Left colon (tissue), 2 donors: Measurements from ENCODE around the gene DRD1. TPM values are rescaled to one million over a fixed set of nuclear protein-coding genes. Genes with fewer than 3 reads are reported as not detected.
"Not testable (repeated sequence)": the region's sequence is repeated elsewhere in the genome, so short reads cannot be mapped to it uniquely, and the experiment has no call there.

Source experiments
- ATAC-seq: fragments of 200-7000 bp; cut with Tn5 transposase; one replicate; pipeline ENCODE4 v1.9.1; 2020; ENCODE audit warnings: mild to moderate bottlenecking, moderate library complexity
- DNase-seq, 2 donors: peaks; one replicate each; pipeline ENCODE4 v3.0.0-alpha.2; 2020
- intact Hi-C, 2 donors: fragments of 100-400 bp; cut with DNase I in 1 of 2; cut with micrococcal nuclease in 1 of 2; formaldehyde crosslinking; loops; one replicate each; pipeline versions ENCODE4 v1.11.2 to v1.14.0; 2022; cut with DNase I, micrococcal nuclease
- total RNA-seq, 2 donors: library from RNA; stranded (reverse); fragmentation: NEBNext Ultra II Directional; extraction: Animal tissue kit (Norgen Biotek cat#: 25700); gene quantifications; one replicate each; pipeline ENCODE4 v1.2.1, GENCODE V29; 2021
- donor health status: DM: no; HTN: no; CAD: no.
- donor health status: DM: yes; HTN: yes; CAD: no.

DRD1 gene
- total RNA-seq, 2 donors from 2014 or later: 0.09 to 0.17 TPM

- intact Hi-C loops: no loop called here
- DNase-seq (no peak), ATAC-seq (no peak)
These were observed 26.8 kb upstream of the DRD1 start for GRCh38 chr5:175470781-175471180.

- intact Hi-C loops: no loop called here
- ATAC-seq: no peak
- no peak for DNase-seq
These were observed 25.9 kb upstream of the DRD1 start for GRCh38 chr5:175469916-175470315.

GRCh38 chr5:175468892-175469291 is 24.9 kb upstream of the DRD1 start:
- ATAC-seq: no peak

GRCh38 chr5:175467983-175468690 is 24.2 kb upstream of the DRD1 start:
- intact Hi-C loops: no loop called here
- no peak for ATAC-seq
- no peak for DNase-seq

More at GRCh38 chr5:175468892-175469291, 24.9 kb upstream of the DRD1 start:
- intact Hi-C loops: no loop called here
- no peak for DNase-seq

GRCh38 chr5:175466700-175467318 is 22.8 kb upstream of the DRD1 start:
- intact Hi-C loops: no loop called here
- DNase-seq (no peak), ATAC-seq (no peak)

- ATAC-seq (no peak), DNase-seq (no peak)
- intact Hi-C loops: no loop called here
These were observed 21.3 kb upstream of the DRD1 start for GRCh38 chr5:175465282-175465681.

GRCh38 chr5:175464942-175465233 is 20.9 kb upstream of the DRD1 start:
- intact Hi-C loops: no loop called here
- no peak for DNase-seq
- ATAC-seq: peak; percentile 11

GRCh38 chr5:175464074-175464941 is 20.3 kb upstream of the DRD1 start:
- peak in 1 of 2 donors; percentile 56 for DNase-seq
- intact Hi-C loops: no loop called here
- ATAC-seq: peak; percentile 95

- intact Hi-C loops: no loop called here
- no peak for DNase-seq
- peak; percentile 15 for ATAC-seq
These were observed 19.7 kb upstream of the DRD1 start for GRCh38 chr5:175463641-175464040.

- intact Hi-C loops: no loop called here
- ATAC-seq (no peak), DNase-seq (no peak)
These were observed 17.4 kb upstream of the DRD1 start for GRCh38 chr5:175461370-175461769.

GRCh38 chr5:175460552-175460951 is 16.6 kb upstream of the DRD1 start:
- no peak for DNase-seq
- intact Hi-C loops: no loop called here
- ATAC-seq: peak; percentile 60

GRCh38 chr5:175460126-175460525 is 16.1 kb upstream of the DRD1 start:
- ATAC-seq (peak; percentile 32), DNase-seq (no peak)
- intact Hi-C loops: no loop called here

- no peak for DNase-seq
- intact Hi-C loops: no loop called here
- ATAC-seq: no peak
These were observed 13.5 kb upstream of the DRD1 start for GRCh38 chr5:175457466-175457865.

- ATAC-seq (no peak), DNase-seq (no peak)
- intact Hi-C loops: no loop called here
These were observed 12.2 kb upstream of the DRD1 start for GRCh38 chr5:175456105-175456742.

- intact Hi-C loops, ATAC-seq, DNase-seq: not testable (repeated sequence)
These were observed 10.4 kb upstream of the DRD1 start for GRCh38 chr5:175454338-175454737.

GRCh38 chr5:175452166-175452565 is 8.2 kb upstream of the DRD1 start:
- intact Hi-C loops: no loop called here
- ATAC-seq (no peak), DNase-seq (no peak)

GRCh38 chr5:175448276-175448675 is 4.3 kb upstream of the DRD1 start:
- intact Hi-C loops: loop anchor here in 1 of 2 donors (5.0 kb wide), 1 partner anchor 496 kb away; no protein-coding TSS in a partner anchor
- DNase-seq (no peak), ATAC-seq (no peak)

- intact Hi-C loops: loop anchor here in 1 of 2 donors (5.0 kb wide), 1 partner anchor 495 kb away; no protein-coding TSS in a partner anchor
- DNase-seq (no peak), ATAC-seq (no peak)
These were observed 3.6 kb upstream of the DRD1 start for GRCh38 chr5:175447571-175447970.

- intact Hi-C loops: loop anchor here in 1 of 2 donors (5.0 kb wide), 1 partner anchor 494 kb away; no protein-coding TSS in a partner anchor
- not testable (repeated sequence) for ATAC-seq, DNase-seq
These were observed 2.4 kb upstream of the DRD1 start for GRCh38 chr5:175446378-175446777.
